ENCODE measurements around the gene PSENEN.

PSENEN gene

GRCh38 chr19:35712567-35713505, 32.6 kb upstream of the PSENEN start:
- Histone ChIP-seq H3K4me1 (ENCODE audit: control insufficient read depth in 2 of 2, insufficient read depth in 2 of 2, low read length in 2 of 2) (peaks cover 12 to 20% of the 10 kb centered on the region in 2 donors), H3K4me3 (ENCODE audit: low read length in 2 of 2) (peak overlapping the region in 1 of 2 donors; percentile 29)

GRCh38 chr19:35713506-35713850, 32.0 kb upstream of the PSENEN start:
- Histone ChIP-seq H3K27me3 (ENCODE audit: control insufficient read depth in 2 of 2, insufficient read depth in 2 of 2, low read length in 2 of 2) (no peaks in the 10 kb centered on the region), H3K9me3 (ENCODE audit: control insufficient read depth in 2 of 2, low read length in 2 of 2) (no peaks in the 10 kb centered on the region), H3K4me3 (ENCODE audit: low read length in 2 of 2) (peak overlapping the region in 1 of 2 donors; percentile 33), H3K9ac (ENCODE audit: low read depth in 1 of 2, low read length in 2 of 2) (no peak overlapping the region), H3K27ac (ENCODE audit: low read depth in 2 of 2, low read length in 2 of 2) (peak overlapping the region in 1 of 2 donors; percentile 18), H3K36me3 (ENCODE audit: control insufficient read depth in 2 of 2, insufficient read depth in 2 of 2, low read length in 2 of 2) (no peaks in the 10 kb centered on the region), H3K4me1 (ENCODE audit: control insufficient read depth in 2 of 2, insufficient read depth in 2 of 2, low read length in 2 of 2) (peaks cover 12 to 20% of the 10 kb centered on the region in 2 donors)

More at GRCh38 chr19:35712567-35713505, 32.6 kb upstream of the PSENEN start:
- peak overlapping the region in 1 of 2 donors; percentile 18 for H3K27ac ChIP-seq (ENCODE audit: low read depth in 2 of 2, low read length in 2 of 2)
- H3K9me3 ChIP-seq (ENCODE audit: control insufficient read depth in 2 of 2, low read length in 2 of 2): no peaks in the 10 kb centered on the region
- H3K9ac ChIP-seq (ENCODE audit: low read depth in 1 of 2, low read length in 2 of 2): no peak overlapping the region
- H3K36me3 ChIP-seq (ENCODE audit: control insufficient read depth in 2 of 2, insufficient read depth in 2 of 2, low read length in 2 of 2): no peaks in the 10 kb centered on the region
- H3K27me3 ChIP-seq (ENCODE audit: control insufficient read depth in 2 of 2, insufficient read depth in 2 of 2, low read length in 2 of 2): no peaks in the 10 kb centered on the region

GRCh38 chr19:35713904-35714495, 31.5 kb upstream of the PSENEN start:
- Histone ChIP-seq H3K4me1 (ENCODE audit: control insufficient read depth in 2 of 2, insufficient read depth in 2 of 2, low read length in 2 of 2) (peaks cover 16 to 25% of the 10 kb centered on the region in 2 donors), H3K27ac (ENCODE audit: low read depth in 2 of 2, low read length in 2 of 2) (peak overlapping the region in 1 of 2 donors; percentile 35), H3K27me3 (ENCODE audit: control insufficient read depth in 2 of 2, insufficient read depth in 2 of 2, low read length in 2 of 2) (no peaks in the 10 kb centered on the region), H3K4me3 (ENCODE audit: low read length in 2 of 2) (peak overlapping the region in 1 of 2 donors; percentile 33), H3K36me3 (ENCODE audit: control insufficient read depth in 2 of 2, insufficient read depth in 2 of 2, low read length in 2 of 2) (no peaks in the 10 kb centered on the region), H3K9ac (ENCODE audit: low read depth in 1 of 2, low read length in 2 of 2) (no peak overlapping the region), H3K9me3 (ENCODE audit: control insufficient read depth in 2 of 2, low read length in 2 of 2) (no peaks in the 10 kb centered on the region)

GRCh38 chr19:35714601-35715354, 30.7 kb upstream of the PSENEN start:
- Histone ChIP-seq H3K9me3 (ENCODE audit: control insufficient read depth in 2 of 2, low read length in 2 of 2) (no peaks in the 10 kb centered on the region), H3K36me3 (ENCODE audit: control insufficient read depth in 2 of 2, insufficient read depth in 2 of 2, low read length in 2 of 2) (no peaks in the 10 kb centered on the region), H3K4me3 (ENCODE audit: low read length in 2 of 2) (no peak overlapping the region), H3K9ac (ENCODE audit: low read depth in 1 of 2, low read length in 2 of 2) (no peak overlapping the region), H3K27me3 (ENCODE audit: control insufficient read depth in 2 of 2, insufficient read depth in 2 of 2, low read length in 2 of 2) (no peaks in the 10 kb centered on the region), H3K27ac (ENCODE audit: low read depth in 2 of 2, low read length in 2 of 2) (peak overlapping the region in 1 of 2 donors; percentile 35), H3K4me1 (ENCODE audit: control insufficient read depth in 2 of 2, insufficient read depth in 2 of 2, low read length in 2 of 2) (peaks cover 21 to 30% of the 10 kb centered on the region in 2 donors)

- Histone ChIP-seq H3K27me3 (ENCODE audit: control insufficient read depth in 2 of 2, insufficient read depth in 2 of 2, low read length in 2 of 2) (no peaks in the 10 kb centered on the region), H3K36me3 (ENCODE audit: control insufficient read depth in 2 of 2, insufficient read depth in 2 of 2, low read length in 2 of 2) (peaks cover 0 to 2% of the 10 kb centered on the region in 2 donors), H3K9me3 (ENCODE audit: control insufficient read depth in 2 of 2, low read length in 2 of 2) (no peaks in the 10 kb centered on the region), H3K4me1 (ENCODE audit: control insufficient read depth in 2 of 2, insufficient read depth in 2 of 2, low read length in 2 of 2) (peaks cover 21 to 30% of the 10 kb centered on the region in 2 donors), H3K9ac (ENCODE audit: low read depth in 1 of 2, low read length in 2 of 2) (peak overlapping the region in 1 of 2 donors; percentile 76), H3K4me3 (ENCODE audit: low read length in 2 of 2) (peak overlapping the region; percentile 83 to 88), H3K27ac (ENCODE audit: low read depth in 2 of 2, low read length in 2 of 2) (peak overlapping the region in 1 of 2 donors; percentile 87)
Measured at GRCh38 chr19:35715355-35715809, 30.1 kb upstream of the PSENEN start.

- Histone ChIP-seq H3K36me3 (ENCODE audit: control insufficient read depth in 2 of 2, insufficient read depth in 2 of 2, low read length in 2 of 2) (peaks cover under 1 to 2% of the 10 kb centered on the region in 2 donors), H3K27me3 (ENCODE audit: control insufficient read depth in 2 of 2, insufficient read depth in 2 of 2, low read length in 2 of 2) (no peaks in the 10 kb centered on the region), H3K27ac (ENCODE audit: low read depth in 2 of 2, low read length in 2 of 2) (peak overlapping the region; percentile 84 to 87), H3K4me1 (ENCODE audit: control insufficient read depth in 2 of 2, insufficient read depth in 2 of 2, low read length in 2 of 2) (peaks cover 21 to 30% of the 10 kb centered on the region in 2 donors), H3K9me3 (ENCODE audit: control insufficient read depth in 2 of 2, low read length in 2 of 2) (no peaks in the 10 kb centered on the region), H3K9ac (ENCODE audit: low read depth in 1 of 2, low read length in 2 of 2) (peak overlapping the region; percentile 76 to 80), H3K4me3 (ENCODE audit: low read length in 2 of 2) (peak overlapping the region; percentile 83 to 88)
Measured at GRCh38 chr19:35715981-35716800, 29.3 kb upstream of the PSENEN start.

- H3K27me3 ChIP-seq (ENCODE audit: control insufficient read depth in 2 of 2, insufficient read depth in 2 of 2, low read length in 2 of 2): no peaks in the 10 kb centered on the region
- H3K9me3 ChIP-seq (ENCODE audit: control insufficient read depth in 2 of 2, low read length in 2 of 2): no peaks in the 10 kb centered on the region
- peaks cover 6 to 8% of the 10 kb centered on the region in 2 donors for H3K36me3 ChIP-seq (ENCODE audit: control insufficient read depth in 2 of 2, insufficient read depth in 2 of 2, low read length in 2 of 2)
- H3K4me3 ChIP-seq (ENCODE audit: low read length in 2 of 2): peak overlapping the region; percentile 83 to 88
- H3K9ac ChIP-seq (ENCODE audit: low read depth in 1 of 2, low read length in 2 of 2): peak overlapping the region; percentile 76 to 80
- H3K27ac ChIP-seq (ENCODE audit: low read depth in 2 of 2, low read length in 2 of 2): peak overlapping the region; percentile 84 to 87
- H3K4me1 ChIP-seq (ENCODE audit: control insufficient read depth in 2 of 2, insufficient read depth in 2 of 2, low read length in 2 of 2): peaks cover 21 to 30% of the 10 kb centered on the region in 2 donors
Measured at GRCh38 chr19:35716801-35717664, 28.4 kb upstream of the PSENEN start.

GRCh38 chr19:35717665-35718344, 27.6 kb upstream of the PSENEN start, which contains the start of gene KMT2B:
Gene KMT2B (plus strand): TSS chr19:35718003. CDS start chr19:35718019, 16 bp downstream.
- peaks cover 12 to 16% of the 10 kb centered on the region in 2 donors for H3K36me3 ChIP-seq (ENCODE audit: control insufficient read depth in 2 of 2, insufficient read depth in 2 of 2, low read length in 2 of 2)
- H3K4me1 ChIP-seq (ENCODE audit: control insufficient read depth in 2 of 2, insufficient read depth in 2 of 2, low read length in 2 of 2): peaks cover 21 to 30% of the 10 kb centered on the region in 2 donors
- H3K27ac ChIP-seq (ENCODE audit: low read depth in 2 of 2, low read length in 2 of 2): peak within 1 kb of the TSS; percentile 84 to 87
- H3K27me3 ChIP-seq (ENCODE audit: control insufficient read depth in 2 of 2, insufficient read depth in 2 of 2, low read length in 2 of 2): no peaks in the 10 kb centered on the region
- no peaks in the 10 kb centered on the region for H3K9me3 ChIP-seq (ENCODE audit: control insufficient read depth in 2 of 2, low read length in 2 of 2)
- peak within 1 kb of the TSS; percentile 83 to 88 for H3K4me3 ChIP-seq (ENCODE audit: low read length in 2 of 2)
- peak within 1 kb of the TSS; percentile 76 to 80 for H3K9ac ChIP-seq (ENCODE audit: low read depth in 1 of 2, low read length in 2 of 2)

Measured in mucosa of rectum (tissue), 2 donors.